Measurements from ENCODE around the gene OSBPL1A.

Gene OSBPL1A

DNA sequence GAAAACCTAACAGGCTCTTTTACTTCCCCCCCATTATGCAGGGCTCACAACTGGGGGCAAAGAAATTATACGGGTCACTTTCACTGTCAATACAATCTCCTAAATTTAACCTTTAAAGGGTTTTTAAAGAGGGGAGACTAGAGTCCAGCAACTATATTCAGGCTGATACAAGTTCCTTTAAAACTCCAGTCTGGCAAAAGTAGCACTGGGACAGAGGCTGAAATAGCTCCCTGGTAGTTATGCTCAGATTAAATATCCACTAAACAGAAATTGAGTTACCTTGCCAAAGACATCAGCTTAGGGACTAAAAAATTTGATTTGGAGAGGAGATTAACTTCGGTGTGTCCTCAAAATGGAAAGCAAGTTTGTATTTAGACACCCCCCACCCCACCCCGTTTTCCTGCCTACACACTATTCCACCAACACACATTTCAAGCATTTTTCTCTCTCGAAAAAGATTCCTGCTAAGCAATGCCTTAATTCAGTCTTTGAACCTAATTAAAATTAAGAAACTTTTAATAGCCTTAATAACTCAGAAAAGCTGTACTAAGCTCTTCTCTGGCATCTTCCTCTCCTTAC, 127.2 kb downstream of the OSBPL1A start:
- no peak for DNase-seq (ENCODE audit: low read depth in 2 of 3, low spot score in 2 of 3)

DNA sequence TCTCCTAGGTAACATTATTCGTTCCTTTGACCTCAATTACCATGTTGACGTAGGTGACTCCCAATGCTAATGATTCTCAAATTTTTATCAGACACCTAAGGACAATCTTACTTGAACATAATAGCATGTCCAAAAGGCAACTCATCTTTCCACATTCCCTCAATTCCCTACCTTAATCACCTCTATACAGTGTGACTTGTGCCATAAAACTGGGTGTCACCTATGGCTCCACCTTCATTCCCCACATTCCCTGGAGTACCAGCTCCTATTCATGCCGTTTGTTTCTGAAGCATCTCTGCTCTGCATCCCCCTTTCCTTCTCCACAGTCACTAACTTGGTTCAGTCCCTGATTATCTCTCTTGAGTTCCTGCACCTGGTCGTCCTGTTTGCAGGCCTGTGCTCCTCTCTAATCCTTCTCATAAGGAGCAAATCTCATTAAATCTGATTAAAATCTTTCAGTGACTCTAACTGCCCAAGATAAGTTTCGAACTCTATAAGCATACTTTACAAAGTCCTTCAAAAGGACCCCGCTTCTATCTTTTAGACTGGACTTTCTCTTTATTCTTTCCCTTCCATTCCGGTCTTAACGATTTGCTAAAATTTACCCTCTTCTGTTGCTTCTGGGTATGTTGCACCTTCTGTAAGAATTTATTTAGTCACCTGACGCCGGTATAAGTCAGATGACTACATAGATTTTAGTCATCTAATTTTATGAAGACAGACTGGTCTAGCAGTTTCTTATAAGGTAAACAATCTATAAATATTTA, 128.7 kb downstream of the OSBPL1A start:
- no peak for DNase-seq (ENCODE audit: low read depth in 2 of 3, low spot score in 2 of 3)

DNA sequence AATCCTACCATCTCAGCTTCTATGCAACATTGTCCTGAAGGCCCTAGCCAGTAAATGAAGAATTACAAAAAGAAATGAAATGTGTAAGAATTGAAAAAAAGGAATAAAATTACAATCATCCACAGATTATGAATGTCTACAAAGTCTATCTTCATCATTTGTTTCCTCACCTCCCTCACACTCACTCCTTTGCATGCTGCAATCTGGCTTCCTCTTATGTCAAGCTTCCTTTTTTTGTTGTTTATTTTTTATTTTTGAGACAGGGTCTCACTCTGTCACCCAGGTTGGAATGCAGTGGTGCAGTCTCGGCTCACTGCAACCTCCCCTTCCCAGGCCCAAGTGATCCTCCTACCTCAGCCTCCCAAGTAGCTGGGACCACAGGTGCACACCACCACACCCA, 129.7 kb downstream of the OSBPL1A start:
- no peak for DNase-seq (ENCODE audit: low read depth in 2 of 3, low spot score in 2 of 3)

DNA sequence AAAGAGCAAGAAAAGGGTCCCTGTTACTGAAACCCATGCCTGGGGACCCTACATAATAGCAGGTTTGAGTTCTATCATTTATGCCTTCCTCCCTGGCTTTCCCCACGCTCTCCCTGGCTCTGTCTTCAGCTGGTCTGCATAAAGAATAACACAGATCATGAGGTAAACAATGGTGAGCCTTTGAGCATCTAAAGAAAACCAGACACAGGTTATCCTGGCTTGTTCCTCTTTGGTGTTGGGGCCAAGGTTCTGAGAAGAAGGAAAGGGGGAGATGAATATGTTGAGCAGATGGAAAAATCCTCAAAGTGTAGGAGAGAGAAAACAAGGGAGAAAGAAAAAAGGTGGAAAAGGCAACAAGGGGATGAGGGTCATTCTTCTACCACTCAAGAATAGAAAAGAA, 131.5 kb downstream of the OSBPL1A start:
- no peak for DNase-seq (ENCODE audit: low read depth in 2 of 3, low spot score in 2 of 3)

DNA sequence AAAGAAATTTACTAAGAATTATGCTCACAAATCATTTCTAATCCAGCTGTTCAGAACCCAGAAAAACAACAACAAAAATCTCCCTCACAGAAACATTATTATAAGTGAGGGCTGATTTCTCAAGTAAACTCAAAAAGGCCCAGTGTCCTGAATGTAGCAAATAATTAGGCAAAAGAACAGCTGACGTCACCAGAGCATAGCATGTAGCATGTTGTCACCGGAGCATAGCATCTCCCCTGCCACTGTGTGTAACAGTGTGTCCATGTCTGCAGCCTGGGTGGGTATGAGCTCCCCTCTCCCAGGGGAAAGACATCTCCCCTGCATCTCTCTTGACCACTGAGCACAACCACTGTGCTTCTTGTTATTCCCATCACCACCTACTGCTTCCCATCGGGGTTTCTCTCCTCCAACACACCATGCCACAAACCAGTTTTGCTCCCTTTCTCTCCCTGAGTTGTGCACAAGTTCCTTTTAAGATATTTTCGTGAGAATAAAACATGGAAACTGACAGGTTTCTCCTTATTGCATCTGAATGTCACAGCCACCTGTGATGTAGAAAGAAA, 132.0 kb downstream of the OSBPL1A start:
- no peak for DNase-seq (ENCODE audit: low read depth in 2 of 3, low spot score in 2 of 3)

DNA sequence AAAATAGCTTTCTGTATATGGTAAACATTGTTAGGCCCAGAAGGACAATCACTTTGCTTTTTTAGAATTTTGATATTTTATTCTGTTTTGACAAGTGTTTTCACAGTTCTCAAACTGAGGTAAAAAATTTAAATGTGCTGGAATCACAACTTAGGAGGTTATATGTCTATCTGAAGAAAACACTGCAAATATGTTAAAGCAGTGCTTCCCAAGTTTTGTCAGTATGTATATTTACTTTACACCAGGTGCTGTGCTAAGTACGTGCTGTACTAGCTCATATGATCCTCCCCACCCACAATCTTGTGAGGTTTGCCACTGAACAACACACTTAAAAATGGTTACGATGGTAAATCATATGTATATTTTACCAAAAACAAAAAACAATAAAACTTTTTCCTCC, 134.6 kb downstream of the OSBPL1A start:
- DNase-seq (ENCODE audit: low read depth in 2 of 3, low spot score in 2 of 3) = no peak

DNA sequence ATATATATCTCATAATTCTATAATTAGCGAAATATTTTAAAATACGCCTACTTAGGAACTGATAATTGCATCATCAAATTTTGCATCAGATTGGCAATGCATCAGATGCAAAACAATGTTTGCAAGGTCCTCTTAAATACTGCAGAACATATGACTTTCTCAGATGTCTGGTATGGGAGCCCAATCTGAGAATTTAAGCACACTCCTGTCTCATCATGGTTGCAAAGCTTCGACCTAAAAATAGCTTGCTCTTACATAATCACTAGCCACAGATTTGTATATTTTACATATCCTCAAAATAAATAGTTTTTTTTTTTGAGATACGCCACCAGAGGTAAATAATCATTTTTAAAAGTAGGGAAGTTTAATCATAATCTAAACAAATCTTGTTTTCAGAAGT, 135.5 kb downstream of the OSBPL1A start:
- no peak for DNase-seq (ENCODE audit: low read depth in 2 of 3, low spot score in 2 of 3)

DNA sequence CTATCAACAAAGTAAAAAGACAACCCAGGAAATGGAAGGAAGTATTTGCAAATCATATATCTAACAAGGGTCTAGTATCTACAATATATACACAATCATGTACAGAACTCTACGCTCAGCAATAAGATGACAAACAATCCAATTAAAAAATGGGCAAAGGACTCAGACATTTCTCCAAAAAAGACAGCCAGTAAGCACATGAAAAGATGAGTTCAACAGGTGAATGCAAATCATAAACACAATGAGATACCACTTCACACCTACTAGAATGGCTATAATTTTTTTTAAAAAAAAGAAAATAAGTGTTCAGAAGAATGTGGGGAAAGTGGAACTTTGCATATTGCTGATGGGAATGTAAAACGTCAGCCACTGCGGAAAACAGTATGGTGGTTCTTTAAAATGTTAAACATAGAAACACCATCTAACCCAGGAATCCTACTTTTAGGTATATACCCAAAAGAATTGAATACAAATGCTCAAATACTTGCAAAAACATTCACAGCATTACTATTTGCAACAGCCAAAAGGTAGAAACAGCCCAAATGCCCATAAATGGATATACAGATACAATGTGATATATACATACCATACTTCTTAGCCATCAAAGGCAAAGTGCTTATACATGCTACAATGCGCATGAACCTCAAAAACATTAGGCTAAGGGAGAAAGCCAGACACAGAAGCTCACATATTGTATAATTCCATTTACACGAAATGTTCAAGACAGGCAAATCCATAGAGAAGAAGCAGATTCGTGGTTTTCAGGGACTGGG, 137.6 kb downstream of the OSBPL1A start:
- DNase-seq (ENCODE audit: low read depth in 2 of 3, low spot score in 2 of 3) = no peak

DNA sequence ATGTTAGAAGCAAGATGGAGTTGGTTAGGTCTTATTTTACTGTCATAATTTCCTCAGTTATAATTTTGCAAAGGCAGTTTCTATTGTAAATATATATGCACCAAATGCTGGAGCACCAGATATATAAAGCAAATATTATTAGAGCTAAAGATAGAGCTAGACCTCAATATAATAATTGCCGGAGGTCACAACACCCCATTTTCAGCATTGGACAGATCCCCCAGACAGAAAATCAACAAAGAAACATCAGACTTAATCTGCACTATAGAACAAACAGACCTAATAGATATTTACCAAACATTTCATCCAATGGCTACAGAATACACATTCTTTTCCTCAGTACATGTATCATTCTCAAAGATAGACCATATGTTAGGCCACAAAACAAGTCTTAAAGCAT, 143.6 kb downstream of the OSBPL1A start:
- DNase-seq (ENCODE audit: low read depth in 2 of 3, low spot score in 2 of 3) = no peak

DNA sequence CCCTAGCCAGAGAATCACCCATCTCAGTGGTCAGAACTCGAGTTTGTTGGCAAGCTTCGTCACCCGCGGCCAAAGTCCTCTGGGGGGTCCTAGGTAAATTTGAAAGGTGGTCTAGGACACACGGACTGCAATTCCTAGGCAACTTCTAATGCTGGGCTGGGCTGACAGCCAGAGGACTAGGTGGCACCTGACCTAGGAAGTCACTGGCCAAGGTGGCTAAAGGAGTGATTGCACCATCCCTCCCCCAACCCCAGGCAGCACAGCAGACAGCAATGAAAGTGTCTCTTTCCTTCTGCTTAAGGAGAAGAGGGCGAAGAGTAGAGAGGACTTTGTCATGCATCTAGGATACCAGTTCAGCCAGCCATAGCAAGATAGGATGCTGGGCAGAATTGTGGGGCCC, 147.9 kb downstream of the OSBPL1A start:
- DNase-seq (ENCODE audit: low read depth in 2 of 3, low spot score in 2 of 3) = no peak

DNA sequence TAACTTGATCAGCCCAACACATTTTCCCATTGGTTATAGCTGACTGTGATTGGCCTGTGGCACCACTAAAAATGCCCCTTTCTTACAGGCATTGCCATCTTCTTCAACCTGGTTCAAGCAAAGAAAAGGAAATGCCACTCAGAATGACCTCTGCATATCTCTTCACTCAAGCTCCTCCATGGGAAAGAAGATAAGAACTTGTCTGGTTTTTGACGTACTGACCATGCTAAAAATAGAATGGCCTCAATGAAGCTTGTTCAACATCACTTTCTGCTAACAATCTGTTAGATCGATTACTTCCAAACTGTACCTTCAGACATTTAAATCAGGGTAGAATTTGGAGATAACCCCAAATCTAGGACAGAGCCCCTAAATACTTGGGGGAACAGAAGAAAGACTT, 149.3 kb downstream of the OSBPL1A start:
- no peak for DNase-seq (ENCODE audit: low read depth in 2 of 3, low spot score in 2 of 3)

DNA sequence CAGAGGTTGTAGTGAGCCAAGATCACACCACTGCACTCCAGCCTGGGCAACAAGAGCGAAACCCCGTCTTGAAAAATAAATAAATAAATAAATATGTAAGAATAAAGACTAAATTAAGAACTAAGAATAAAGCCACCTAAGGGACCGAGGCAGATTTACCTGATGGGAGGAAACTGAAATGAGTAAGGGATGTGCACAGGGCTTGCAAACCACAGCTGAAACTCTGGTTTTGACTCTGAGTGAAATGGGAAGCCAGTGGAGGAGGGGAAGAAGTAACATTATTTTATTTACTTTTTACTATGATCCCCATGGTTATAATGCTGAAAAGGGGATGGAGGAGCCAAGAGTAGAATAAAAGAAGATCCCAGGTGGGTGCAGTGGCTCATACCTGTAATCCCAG, 151.5 kb downstream of the OSBPL1A start:
- DNase-seq (ENCODE audit: low read depth in 2 of 3, low spot score in 2 of 3) = no peak

DNA sequence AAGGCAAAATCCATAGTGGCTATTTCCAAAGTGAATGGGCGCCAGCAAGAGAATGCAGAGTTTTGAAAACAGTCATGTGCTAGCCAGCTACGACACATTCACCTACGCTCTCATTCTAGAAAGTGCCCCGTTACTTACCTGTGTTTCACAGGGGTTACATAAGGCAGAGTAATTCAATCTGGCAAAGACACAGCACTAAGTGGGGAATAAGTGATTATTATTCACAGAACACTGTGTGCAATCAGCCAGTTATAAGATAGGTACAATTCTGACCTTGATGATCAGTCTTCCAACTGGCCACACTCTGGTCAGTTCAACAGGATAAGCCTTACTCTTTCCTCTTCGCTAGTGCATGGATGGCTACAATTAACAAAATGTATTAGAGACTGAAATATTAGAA, 152.9 kb downstream of the OSBPL1A start:
- no peak for DNase-seq (ENCODE audit: low read depth in 2 of 3, low spot score in 2 of 3)

DNA sequence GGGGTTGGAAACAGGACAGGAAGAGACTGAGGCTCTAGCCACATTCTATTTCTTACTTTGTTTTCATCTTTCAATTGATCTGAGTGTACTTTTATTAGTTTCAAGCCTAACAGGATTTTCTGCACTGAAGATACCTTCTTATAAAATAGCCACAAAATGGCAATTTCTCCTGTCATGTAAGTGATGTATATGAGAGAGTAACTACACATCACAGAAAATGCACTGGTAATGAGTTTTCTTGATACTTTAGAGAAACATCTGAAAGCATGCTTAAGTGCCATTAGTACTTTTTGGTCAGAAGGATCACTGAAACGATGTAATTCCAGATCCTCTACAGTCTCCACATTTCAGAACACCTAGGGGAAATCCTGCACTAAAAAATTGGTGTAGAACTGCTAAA, 153.9 kb downstream of the OSBPL1A start:
- DNase-seq (ENCODE audit: low read depth in 2 of 3, low spot score in 2 of 3) = no peak

DNA sequence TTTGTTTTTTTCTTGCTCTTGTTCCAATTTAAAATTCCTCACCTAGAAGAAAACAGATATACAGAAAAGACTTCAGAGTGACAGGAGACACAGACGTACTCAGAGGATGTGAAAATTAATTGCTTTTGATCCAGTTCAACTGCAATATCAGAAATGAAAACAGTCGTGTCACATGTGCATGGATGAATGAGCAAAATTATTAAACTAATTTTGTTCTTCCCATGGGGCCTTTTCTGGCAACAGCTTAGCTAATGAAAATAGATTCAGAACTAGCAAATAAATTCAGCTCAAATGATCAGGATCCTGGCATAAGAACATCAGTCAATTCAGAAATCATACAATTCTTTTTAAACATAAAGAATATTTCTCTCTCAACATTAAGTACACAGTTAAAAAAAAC, 158.3 kb downstream of the OSBPL1A start:
- DNase-seq (ENCODE audit: low read depth in 2 of 3, low spot score in 2 of 3) = no peak

DNA sequence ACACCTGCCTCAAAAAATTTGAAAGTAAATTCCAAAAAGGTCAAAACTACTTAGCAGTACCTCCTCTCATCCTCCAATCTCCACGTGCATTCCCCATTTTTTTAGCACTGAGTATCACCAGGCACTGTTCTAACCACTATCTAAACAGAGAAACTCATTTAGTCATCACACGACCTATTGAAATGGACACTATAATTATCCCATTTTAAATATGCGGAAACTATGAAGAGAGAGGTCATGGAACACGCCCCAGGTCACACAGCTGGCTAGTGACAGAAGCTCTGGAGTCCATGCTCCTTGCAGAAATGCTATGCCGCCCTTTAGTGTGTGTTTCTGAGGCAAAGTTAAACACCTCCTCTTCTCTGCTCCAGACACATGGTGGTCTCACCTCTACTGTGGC, 159.2 kb downstream of the OSBPL1A start:
- DNase-seq (ENCODE audit: low read depth in 2 of 3, low spot score in 2 of 3) = no peak

DNA sequence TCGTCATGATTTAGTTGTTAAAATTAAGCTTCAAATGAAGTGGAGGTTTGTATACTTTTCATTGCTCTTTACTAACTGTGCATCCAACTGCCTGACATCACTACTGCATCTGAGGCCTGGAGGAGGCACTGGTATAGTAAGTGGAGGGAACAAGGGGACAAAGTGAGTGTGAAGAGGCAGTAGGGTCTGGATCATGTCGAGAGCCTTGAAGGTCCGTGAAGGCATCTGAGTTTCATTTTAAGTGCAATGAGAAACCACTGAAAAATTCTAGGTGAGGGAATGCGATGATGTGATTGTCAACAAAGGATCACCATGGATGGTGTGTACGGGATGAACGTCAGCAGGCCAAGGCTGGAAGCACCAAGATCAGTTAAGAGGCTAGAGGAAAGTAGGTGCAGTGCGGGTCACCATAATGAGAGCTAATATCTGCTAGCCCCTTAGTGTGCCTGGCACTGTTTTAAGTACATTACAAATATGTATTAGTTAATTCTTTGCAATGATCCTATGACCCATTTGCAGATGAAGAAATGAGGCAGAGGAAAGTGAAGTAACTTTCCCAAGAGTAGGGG, 162.7 kb downstream of the OSBPL1A start:
- DNase-seq (ENCODE audit: low read depth in 2 of 3, low spot score in 2 of 3) = no peak

DNA sequence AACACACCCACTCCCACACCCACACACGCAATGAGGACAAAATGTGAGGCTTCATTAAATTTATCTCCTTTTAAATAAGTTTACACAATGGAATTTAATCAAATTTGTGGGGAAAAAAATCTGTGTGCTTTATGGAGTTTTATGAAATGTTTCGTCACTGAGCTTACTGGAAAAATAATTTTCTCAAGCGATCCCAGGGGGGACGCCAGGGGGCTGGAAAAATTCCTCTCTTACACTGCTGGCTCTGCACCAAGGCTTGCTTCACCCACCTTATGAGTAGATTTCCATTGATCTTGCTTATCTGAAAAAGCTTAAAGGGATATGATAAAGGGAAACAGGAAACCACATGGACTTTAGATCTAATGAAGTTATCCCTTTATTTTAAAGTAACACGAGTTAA, 163.3 kb downstream of the OSBPL1A start:
- DNase-seq (ENCODE audit: low read depth in 2 of 3, low spot score in 2 of 3) = no peak

DNA sequence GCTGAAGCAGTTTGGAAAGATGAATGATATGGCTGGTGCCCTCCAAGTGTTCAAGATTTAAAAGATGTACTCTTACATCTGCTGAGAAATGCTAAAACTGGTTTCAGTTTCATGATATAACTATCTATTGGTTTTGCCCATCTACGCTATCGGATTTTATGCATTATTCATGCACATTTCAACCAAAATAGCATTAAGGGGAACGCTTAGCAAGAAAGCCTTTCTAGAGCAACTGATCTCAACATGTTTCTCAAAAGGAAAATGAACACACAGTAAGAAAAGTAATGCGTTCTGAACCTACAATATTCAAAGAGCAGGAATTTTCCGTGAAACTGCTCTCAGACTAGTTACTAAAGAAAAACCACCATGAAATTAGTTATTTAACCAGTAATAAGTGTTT, 164.8 kb downstream of the OSBPL1A start:
- DNase-seq (ENCODE audit: low read depth in 2 of 3, low spot score in 2 of 3) = no peak

DNA sequence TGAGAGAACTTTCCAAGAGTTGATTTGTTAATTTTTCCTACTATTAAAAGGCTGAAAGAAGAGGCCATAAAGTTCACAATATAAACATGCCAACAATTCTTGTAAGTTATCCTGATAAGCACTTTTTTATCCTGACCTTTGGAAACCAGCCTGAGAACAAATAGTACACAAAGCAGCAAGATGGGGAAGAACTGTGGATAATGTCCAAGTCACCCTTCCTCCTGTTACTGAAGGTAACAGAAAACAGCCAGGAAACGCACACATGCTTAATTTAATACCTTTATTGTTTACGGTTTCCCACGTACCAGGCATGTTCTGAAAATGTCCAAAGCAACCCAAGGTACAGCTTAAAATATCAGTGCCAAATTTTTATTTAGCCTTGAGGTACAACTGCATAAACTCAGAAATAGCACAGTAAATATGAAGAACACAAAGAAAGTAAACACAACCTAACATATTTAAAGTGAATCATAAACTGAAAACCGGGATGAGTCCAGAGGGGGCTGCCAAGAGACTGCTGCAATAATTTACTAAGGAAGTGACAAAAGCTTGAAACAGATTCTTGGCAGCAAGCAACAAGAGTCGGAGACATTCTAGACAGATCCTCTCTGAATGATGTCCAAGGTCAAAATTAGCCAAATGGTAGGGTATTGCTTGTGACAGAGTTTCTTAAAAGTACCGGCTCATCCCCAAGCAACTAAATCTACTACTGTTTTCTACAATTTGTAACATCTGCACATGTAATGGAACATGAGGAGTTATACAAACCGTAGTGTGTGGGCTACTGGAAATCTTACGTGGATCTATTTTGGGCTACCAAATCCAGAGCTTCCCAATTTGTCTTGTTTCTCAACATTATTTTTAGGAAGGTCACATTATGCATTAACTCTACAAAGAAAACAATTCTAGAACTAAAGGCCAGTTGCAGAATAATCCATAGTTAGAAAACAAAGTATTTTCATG, 165.6 kb downstream of the OSBPL1A start:
- no peak for DNase-seq (ENCODE audit: low read depth in 2 of 3, low spot score in 2 of 3)

DNA sequence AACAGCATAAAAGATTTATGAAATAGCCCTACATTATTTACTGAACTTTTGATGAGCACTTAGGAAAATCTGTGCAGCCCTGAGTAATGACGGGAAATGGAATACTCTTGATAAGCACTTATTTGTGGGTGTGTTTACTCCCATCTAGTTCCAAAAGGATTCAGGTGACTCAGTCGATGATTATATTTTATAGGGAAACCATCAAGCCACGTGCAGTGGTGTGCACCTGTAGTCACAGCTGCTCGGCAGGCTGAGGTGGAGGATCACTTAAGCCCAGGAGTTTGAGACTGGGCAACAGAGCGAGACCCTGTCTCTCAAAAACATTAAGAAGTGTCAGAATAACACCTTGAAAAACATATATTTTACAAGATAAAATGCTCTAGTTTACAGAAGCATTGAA, 166.9 kb downstream of the OSBPL1A start:
- no peak for DNase-seq (ENCODE audit: low read depth in 2 of 3, low spot score in 2 of 3)
